CD4-positive, alpha-beta T cell treated with Interleukin-4 for 1 hour (primary cell): ENCODE results near the gene NT5C.
"Not testable (repeated sequence)": the region's sequence is repeated elsewhere in the genome, so short reads cannot be mapped to it uniquely, and the experiment has no call there.

Experiments used
- DNase-seq, 2 donors: peaks; one replicate each; pipeline ENCODE4 v3.0.0-alpha.2; 2020 to 2022

The NT5C gene

GRCh38 chr17:75131278-75132017, at the start of gene NT5C:
NT5C (minus strand) TSS chr17:75131742; CDS start chr17:75131707, 35 bp downstream.
- peak; percentile 52 to 57 for DNase-seq

DNA sequence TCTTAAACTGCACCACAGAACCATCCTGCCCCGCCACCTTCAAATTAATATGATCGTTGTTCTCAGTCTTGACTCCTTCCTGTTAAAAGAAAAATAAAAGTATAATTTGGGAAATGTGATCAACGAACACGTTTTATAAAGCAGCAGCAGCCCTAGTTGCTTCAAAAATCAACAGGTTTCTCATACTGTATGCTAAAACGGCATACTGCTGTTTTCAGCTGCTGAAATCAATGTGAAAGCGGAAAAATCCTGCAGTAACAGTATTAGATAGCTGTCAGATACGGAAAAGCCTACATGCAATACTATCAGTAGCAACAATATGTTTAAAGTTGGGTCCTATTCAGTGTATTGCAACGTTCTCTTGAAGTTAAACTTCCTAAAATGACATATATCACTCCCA, 49.6 kb upstream of the NT5C start:
- DNase-seq = no peak

DNA sequence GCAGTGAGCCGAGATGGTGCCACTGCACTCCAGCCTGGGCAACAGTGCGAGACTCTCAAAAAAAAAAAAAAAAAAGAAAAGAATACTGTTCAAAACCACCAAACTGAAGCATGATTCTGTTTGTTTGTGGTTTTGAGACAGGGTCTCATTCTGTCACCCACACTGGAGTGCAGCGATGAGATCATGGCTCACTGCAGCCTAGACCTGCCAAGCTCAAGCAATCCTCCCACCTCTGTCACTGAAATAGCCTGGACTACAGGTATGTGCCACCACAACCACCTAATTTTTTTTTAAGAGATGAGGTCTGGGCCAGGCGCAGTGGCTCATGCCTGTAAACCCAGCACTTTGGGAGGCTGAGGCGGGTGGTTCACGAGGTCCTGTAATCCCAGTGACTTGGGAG, 46.9 kb upstream of the NT5C start:
- no peak for DNase-seq

- no peak for DNase-seq
Measured at GRCh38 chr17:75176625-75177024, 45.1 kb upstream of the NT5C start.

- DNase-seq = no peak
Measured at GRCh38 chr17:75174996-75175395, 43.5 kb upstream of the NT5C start.

- no peak for DNase-seq
Measured at GRCh38 chr17:75173526-75173925, 42.0 kb upstream of the NT5C start.

DNA sequence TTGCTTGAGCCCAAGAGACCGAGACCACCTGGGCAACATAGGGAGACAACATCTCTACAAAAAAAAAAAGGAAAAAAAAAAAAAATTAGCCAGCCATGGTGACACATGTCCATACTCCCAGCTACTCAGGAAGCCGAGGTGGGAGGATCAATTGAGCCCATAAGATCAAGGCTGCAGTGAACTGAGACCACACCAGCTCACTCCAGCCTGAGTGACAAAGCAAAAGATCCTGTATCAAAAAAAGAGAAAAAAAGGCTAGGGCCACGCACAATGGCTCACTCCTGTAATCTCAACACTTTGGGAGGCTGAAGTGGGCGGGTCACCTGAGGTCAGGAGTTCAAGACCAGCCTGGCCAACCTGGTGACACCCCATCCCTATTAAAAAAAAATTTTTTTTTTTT, 37.5 kb upstream of the NT5C start:
- DNase-seq = no peak

GRCh38 chr17:75164606-75165005, 33.1 kb upstream of the NT5C start:
- not testable (repeated sequence) for DNase-seq

GRCh38 chr17:75163074-75163473, 31.5 kb upstream of the NT5C start:
- no peak for DNase-seq

- no peak for DNase-seq
Measured at GRCh38 chr17:75160211-75160610, 28.7 kb upstream of the NT5C start.

DNA sequence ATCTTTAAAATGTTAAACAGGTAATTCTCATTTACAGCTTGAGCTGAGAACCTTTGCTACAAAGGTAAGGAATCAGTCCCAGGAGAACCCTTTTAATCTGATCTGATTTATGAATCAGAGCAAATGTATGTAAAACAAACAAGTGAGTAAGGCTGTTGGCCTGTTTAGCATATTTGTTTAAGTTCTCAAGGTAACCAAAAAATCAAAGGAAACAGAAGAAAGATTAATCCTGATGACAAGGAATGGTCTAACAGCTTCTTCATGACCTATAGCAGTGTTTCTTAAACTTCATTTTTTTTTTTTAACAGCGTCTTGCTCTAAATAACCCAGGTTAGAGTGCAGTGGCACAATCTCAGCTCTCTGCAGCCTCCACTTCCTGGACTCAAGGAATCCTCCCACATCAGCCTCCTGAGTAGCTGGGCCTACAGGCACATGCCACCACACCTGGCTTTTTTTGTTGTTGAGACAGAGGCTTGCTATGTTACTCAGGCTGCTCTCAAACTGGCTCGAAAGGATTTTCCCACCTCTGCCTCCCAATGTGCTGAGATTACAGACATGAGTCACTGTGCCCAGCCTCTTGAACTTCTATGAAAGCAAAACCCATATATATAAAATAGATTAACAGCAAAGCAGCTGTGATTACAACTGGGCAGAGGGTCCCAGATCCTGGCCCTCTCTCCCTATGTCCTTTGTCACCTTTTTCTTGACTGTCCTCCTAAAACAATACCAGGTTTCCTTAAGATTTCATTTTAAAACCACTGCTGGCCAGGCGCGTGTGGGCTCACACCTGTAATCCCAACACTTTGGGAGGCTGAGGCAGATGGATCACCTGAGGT, 27.9 kb upstream of the NT5C start:
- DNase-seq = no peak

GRCh38 chr17:75158480-75158879, 26.9 kb upstream of the NT5C start:
- DNase-seq = not testable (repeated sequence)

DNA sequence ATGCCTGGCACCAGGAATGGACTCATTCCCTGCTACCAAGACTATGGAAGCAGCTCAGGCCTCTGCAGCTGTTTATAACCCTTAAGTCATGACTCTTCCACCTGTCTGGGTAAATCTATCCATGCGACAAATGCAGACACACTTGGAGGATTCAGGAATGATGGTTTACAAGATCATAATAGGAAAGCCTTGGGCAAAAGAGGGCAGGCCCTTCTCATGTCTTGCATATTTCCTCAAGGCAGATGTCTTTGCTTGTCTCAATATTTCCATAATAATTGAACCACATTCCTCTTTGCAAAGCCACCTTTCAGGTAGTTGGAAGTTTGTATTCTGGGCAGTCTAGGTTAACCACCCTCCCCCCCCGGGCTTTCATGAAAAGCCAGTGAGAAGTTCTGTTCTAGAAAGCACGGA, 23.7 kb upstream of the NT5C start:
- no peak for DNase-seq

GRCh38 chr17:75154195-75155106, 22.9 kb upstream of the NT5C start, which contains the start of gene JPT1:
JPT1 (minus strand) TSS chr17:75154512; CDS start chr17:75154397, 115 bp downstream.
- peak; percentile 99 for DNase-seq

DNA sequence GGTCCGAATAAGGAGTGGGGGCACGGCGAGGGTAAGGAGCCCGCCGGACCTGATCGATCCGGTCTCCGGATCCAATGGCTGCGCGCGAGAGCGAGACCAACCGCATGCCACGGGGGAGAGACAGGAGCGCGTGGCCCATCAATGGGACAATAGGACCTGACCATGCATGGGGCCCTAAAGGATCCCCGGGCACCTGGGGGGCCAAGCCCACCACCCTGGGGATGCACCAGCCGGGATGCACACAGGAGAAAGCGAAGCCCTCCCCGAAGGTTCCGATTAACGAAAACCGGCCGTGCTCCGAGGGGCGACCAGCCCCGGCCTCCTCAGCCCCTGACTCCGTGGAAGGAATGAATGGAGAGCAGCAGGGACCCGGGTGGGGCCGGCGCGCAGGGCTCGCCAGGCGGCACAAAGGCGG, 22.2 kb upstream of the NT5C start:
- DNase-seq = no peak

DNA sequence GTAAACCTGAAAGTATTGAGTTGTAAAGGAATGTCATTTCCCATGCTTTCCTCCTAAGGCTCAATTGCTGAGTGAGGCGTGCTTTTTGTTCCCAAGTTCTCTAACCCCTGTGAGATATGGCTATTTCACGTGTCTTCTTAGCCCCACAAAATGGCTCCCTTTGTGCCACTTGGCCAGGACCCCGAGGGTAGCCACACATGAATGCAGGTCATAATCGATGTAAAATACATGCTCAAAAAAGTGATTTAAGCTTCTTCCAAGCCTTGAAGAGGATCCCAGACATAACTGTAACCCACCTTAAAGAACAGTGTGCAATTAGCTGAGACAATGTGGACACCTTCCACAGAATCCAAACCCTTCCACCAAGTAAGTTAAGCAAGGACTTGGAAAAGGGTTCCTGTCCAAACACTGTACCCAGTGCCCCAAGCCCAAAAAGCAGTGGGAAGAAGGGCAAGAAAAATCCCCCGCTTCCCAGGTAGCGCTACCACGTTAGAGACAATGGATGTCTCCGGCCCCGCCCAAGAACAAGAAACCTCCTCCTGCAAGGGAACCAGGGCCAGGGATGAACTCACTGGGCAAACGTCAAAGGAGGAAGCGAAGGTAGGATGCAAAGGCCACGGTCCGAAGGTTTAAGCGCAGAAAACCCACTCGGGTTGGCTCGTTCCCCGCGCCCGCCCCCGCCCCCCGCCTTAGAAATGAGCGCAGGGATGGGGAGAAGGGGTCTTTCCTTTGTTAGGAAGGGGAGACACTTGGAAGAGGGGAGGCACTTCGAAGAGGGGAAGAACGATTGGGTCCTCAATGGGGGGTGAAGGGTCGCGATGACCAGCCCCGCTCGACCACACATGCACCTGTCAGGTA, 21.6 kb upstream of the NT5C start:
- DNase-seq = peak; percentile 18

GRCh38 chr17:75152523-75152921, 21.0 kb upstream of the NT5C start:
- DNase-seq = peak in 1 of 2 donors; percentile 14

GRCh38 chr17:75151930-75152329, 20.4 kb upstream of the NT5C start:
- DNase-seq = peak in 1 of 2 donors; percentile 26

DNA sequence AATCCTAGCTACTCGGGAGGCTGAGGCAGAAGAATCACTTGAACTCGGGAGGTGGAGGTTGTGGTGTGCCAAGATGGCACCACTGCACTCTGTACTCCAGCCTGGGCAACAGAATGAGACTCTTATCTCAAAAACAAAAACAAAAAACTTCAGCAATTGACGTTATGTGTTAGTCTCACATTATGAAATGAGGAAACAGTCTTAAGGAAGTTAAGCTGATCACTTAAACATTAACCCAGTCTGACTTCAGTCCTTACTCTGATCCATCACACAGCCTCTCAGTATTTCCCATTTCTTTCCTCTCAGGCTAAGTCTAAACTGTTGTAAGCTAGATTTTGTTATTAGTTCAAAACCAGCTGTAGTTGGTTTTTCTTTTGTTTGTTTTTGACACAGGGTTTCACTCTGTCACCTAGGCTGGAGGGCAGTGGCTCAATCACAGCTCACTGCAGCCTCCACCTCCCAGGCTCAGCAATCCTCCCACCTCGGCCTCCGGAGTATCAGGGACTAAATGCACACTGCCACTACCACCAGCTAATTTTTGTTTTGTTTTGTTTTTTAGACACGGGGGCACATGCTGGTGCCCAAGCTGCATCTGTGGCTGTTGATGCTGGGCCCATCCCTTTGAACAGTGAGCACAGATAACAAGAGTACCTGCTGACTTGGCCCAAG, 16.5 kb upstream of the NT5C start:
- no peak for DNase-seq

DNA sequence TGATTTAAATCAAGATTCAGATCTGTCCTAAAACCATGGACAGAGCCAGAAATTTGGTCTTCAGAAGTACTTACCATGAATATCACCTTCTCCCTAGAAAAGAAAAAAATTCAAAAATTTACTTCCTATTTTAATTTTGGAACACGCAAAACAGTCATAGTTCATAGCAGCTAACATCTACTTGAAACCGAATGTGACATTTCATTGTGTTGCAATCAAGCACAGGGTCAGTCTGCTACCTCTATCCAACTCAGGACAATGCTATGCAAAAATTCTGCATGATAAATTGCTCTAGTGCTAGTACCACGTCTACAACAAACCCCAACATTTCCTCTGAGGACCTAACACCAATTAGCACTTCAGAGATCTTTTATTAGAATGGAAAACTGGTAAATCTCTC, 15.1 kb upstream of the NT5C start:
- DNase-seq = no peak

GRCh38 chr17:75144816-75145512, 13.4 kb upstream of the NT5C start:
- no peak for DNase-seq
